ENCODE results near the gene PTCH2.
A peak's percentile ranks its signal among the peaks of the same experiment; 100 is the strongest.
"Not testable (repeated sequence)": the region's sequence is repeated elsewhere in the genome, so short reads cannot be mapped to it uniquely, and the experiment has no call there.

The PTCH2 gene

DNA sequence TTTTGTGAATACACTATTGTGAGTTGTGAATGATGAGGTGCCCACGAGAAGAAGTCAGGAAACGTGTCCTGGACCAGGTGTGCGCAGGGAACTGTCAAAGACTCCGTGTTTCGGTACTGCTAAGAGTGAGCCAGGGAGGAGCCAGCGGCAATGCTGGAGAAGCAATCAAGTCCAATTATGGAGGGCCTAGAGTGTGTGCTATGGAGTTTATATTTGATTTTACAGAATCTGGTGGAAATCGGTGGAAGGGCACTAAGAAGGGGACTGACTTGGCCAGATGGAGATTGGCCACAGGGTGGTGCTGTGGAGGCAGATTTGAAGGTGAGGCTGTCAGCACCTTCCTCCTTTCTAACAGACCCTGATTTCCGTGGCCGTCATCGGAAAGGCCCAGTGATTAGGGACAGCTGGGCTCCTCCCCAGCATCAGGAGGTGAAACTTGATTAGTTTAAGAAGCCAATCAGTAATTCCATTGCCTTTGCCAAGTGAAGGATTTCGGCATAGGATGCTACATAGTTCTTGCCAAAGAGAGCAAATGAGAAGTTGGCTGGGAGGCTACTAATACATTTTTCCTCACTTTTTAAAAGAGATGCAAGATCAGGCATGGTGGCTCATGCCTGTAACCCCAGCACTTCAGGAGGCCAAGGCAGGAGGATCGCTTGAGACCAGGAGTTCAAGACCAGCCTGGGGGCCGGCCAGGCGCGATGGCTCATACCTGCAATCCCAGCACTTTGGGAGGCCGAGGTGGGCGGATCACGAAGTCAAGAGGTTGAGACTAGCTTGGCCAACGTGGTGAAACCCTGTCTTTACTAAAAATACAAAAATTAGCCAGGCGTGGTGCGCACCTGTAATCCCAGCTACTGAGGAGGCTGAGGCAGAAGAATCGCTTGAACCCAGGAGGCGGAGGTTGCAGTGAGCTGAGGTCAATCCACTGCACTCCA, 7.0 kb downstream of the PTCH2 start:
- peak; percentile 53 for DNase-seq

DNA sequence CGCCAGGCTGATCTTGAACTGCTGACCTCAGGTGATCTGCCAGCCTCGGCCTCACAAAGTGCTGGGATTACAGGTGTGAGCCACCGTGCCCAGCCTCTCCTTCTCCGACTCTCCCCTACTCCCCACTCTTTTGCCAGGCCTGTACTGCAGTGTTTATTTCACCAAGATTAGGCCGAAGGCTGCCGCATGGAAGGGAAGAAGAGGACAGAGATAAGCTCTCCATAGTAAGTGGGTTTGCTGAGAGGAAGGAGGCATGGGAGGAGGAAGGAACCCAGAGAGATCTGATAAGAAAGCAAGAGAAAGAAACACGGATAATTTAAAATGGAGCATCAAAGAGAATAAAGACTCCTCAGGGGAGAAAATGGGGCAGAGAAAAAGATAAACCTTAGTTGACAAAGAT, 8.7 kb downstream of the PTCH2 start:
- DNase-seq = no peak

DNA sequence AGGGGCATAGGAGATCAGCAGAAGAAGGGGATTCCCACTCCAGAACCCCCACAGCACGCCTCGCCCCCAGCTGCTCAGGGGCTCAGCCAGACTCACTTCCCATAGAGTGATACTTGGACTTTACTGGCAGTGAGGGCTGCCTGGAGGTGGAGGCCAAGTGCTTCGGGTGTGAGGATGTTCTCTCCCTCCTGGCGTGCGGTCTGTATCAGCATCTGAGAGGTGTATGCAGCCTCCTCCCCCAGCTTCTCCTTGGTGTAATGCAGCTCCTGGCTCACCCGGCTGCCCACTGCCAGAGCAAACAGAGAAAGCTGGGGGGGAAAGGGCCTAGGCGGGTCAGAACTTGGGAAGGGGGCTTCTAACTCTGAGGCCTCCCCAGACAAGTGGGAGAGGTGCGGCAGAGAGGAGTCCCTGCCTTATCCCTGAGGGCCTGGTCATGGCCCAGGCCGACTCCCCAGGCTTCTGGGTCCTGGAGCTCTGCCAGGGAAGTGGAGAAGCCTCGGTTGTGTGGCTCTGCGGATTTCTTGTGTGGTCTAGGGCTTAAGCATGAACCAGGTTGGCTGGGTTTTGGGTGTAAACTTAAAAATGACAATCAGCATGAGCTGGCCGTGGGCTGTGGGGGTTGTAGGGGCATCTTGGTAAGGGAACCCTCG, 10.9 kb downstream of the PTCH2 start:
- no peak for DNase-seq

DNA sequence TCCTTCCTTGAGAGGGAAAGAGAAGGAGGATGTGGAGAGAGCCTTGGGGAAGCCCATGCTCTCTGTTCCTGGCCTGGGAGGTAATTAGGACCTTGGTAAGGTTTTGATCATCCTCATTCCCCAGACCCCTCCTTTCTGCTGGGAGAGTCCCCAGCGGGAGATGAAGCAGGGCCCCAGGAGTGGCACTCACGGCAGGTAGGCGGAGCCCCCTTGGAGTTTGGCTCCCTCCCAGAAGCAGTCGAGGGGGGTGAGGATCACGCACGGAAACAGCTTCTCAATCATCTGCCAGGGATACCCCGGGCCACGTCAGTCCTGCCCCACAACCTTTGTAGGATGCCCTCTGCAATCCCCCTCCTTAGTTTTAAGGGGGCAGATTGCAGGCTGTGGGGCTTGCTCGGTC, 11.5 kb downstream of the PTCH2 start:
- no peak for DNase-seq

DNA sequence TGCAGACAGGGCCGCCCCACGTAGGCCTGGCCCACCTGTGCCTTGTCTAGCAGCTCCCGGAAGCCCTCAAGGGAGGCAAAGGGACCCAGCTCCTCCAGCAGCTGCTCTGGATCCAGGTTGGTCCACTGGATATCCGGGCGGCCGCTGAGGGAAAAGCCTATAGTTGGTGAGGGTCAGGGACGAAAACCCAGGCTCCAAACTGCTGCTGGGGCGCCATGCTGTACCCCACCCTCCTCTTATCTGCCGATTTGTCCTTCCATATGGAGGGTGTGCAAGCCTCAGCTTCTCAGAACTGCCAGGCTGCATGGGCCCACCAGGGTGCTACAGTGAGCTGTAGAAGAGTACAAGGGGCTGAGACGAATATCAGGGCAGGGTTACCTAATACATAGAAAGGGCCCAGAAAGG, 12.2 kb downstream of the PTCH2 start:
- DNase-seq = no peak

DNA sequence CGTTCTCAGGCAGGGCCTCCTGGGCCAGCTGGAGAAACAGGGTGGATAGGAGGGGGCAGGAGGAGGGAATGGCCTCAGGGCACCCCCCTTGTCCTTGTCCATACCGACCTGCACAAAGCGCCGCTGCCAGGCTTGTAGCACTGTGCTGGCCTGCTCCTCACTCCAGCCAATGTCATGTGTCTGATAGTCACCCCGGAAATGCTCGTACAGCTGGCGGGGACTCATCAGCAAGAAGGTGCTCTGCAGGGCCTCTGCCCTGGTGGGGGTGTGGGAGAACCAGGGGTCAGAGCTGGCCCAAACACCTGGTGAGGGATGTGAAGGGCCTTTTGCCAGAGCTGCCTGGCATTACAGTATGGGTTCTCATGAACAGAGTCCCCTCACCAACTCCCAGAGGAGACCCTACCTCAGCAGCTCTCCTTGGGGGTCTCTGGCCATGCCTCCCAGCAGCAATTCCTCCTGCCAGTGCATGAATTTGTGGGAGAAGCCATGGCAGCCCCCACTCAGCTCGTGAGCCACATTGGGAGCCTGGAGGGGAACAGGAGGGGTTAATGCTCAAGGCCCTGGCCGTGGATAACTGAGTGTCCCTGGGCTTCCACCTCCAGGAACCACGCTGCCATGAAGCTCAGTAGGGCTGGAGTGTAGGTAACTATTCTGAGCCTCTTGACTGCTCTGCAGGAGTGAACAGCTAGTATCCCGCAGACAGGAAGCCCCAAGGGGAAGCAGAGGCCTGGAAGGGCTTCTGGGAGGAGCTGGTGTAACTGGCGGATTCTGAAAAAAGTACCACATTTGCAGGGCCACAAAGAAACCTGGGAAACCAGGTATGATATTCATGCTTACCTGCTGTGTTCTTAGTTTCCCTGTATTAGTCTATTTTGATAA, 13.3 kb downstream of the PTCH2 start:
- no peak for DNase-seq

DNA sequence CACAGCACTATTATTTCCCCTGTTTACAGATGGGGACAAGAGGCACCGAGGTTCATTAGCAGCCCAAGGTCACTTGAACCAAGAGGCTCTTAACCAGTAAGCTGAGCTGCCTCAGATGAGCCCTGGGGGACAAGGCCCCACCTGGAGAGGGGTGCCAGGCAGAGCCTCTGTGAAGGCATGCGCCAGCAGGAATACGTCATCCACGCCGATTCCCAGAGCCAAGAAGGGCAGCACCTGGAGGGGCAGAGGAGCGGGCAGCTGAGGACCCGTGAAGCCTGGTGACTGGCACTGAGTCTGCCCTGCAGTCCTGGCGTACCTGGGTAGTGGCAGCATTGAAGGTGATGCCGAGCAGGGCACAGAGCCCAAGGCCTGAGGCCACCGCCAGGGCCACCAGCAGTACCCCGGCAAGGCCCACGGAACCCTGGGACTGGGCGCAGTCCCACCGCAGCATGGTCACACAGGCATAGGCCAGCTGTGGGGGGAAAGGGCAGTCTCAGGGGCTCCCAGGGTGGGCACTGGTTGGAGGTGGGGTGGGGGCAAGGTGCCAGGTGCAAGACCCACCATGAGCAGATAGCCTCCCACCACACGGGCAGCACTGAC, 14.1 kb downstream of the PTCH2 start:
- no peak for DNase-seq

DNA sequence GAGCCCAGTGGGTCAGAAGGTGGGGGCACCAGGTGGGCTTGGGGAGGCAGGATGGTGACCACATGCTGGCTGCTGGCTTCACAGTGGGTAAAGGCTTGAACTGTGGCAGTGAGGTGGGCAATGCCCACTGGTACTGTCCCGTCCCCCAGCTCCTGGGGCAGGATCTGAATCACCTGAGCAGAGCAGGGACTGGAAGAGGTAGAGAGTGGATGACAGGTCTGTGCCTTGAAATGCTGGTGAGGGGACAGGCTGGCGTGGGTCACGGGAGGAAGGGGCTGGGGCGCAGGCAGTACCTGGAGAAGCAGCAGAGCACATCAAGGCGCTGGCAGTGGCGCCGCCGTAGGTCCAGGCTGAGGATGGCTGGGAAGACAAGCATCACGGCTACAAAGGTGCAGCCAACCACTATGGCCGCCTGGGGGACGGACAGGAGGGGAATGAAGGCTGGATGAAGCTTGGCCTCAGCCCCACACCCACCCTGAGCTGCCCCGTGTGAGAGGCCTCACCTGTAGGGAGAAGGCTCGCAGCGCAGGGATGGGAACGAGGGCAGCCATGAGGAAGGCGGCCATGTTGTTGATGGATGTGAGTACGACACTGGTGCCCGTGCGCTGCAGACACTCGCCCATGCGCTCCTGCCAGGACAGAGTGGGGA, 14.9 kb downstream of the PTCH2 start:
- DNase-seq = no peak

DNA sequence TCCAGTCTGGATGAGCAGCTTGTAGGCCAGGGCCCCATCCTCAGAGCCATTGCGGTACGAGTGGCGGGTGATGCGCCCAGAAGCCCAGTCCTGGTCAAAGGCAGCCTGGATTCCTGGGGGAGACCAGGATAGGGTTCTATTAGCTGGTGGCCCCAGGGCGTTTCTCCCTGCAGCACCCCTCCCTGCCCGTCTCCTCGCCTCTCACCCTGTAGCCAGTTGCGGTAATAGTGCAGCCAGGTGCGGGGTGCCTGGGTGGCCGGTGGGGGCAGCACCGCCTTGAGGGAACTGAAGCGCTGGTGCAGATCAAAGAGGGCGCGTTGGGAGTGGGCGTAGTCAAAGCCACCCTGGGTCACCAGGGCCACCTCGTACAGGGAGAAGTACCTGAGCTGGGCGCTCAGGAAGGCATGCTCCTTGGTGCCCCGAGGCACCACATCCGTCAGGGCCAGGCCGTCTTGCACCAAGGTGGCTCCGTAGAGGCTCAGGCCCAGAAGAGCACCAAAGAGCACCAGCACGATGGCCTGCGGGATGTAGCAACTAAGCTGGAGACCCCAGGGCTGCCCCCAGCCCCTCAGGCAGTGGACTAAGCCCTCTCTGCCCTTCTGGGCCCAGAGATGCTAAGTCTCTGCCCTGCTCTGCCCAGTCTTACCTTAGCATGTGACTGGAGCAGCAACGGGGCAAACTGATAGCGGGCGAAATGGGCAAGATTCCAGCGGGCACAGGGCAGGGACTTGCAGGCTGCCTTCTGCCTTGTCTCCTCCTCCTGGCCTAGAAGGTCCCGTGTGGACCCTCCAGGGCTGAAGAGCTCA, 15.7 kb downstream of the PTCH2 start:
- DNase-seq = no peak

DNA sequence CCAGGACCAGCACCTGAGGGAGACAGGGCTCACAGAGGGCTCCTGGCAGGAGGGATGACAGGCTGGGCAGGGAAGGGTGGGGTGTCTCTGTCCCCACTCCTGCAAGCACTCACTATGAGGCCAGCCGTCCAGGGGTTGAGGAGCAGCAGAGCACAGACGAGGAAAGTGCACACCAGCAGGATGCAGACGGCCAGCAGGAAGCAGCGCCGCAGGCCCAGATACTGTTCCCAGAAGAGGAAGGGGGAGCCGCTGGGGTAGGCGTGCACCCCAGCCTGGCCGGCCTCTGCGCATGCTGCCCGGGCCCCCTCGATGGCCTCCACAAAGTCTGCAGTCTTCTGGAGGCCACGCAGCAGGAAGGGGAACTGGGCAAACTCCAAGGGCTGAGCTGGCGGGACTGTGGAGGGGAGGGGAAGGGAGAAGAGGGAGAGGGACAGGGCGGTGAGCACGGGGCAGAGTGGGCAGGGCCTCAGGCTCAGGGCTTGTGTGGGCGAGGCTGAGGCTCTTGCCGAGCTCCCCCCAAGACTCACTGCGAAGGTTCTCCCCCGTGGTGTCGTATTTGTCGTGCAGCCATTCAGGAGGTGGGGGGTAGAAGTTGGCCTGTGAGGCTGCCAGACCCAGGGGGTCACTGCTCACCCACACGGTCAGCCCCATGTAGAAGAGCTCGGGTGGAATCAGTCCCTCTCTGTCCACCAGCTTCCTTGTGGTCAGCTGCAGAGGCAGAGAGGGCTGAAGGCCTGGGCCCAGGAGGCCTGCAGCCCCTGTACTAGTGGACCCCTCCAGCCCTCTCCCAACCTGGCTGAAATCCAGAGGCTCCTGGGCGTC, 16.5 kb downstream of the PTCH2 start:
- no peak for DNase-seq

DNA sequence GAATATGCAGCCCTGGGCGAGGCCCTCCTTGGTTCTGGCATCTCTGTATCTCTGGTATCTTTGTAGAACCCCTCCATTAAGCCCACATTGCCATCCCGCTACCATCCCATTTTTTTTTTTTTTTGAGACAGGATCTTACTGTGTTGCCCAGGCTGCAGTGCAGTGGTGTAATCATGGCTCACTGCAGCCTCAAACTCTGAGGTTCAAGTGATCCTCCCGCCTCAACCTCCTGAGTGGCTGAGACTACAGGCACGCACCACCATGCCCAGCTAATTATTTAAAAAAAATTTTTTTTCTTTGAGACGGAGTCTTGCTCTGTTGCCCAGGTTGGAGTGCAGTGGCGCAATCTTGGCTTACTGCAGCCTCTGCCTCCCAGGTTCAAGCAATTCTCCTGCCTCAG, 18.7 kb downstream of the PTCH2 start:
- not testable (repeated sequence) for DNase-seq

DNA sequence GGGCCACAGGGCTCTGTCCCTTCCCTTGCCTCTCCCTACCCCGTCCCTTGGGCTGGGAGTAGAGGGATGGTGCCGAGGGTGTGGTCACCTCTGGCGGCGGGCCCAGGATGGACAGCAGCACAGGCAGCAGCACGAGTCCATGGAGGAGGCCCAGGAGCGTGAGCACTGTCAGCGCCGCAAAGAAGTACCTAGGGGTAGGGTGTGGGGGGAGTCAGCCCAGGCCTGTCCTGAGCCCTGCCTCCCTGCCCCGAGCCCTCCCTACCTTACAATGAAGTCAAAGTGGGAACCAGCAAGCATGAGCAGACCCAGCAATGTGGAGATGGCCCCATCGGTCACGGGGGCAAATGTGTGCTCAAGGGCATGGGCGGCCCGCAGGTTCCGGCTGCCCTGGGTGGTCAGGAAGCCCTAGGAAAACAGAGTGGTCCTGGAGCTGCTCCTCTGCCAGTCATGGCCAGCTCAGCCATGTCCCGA, 20.0 kb downstream of the PTCH2 start:
- no peak for DNase-seq

DNA sequence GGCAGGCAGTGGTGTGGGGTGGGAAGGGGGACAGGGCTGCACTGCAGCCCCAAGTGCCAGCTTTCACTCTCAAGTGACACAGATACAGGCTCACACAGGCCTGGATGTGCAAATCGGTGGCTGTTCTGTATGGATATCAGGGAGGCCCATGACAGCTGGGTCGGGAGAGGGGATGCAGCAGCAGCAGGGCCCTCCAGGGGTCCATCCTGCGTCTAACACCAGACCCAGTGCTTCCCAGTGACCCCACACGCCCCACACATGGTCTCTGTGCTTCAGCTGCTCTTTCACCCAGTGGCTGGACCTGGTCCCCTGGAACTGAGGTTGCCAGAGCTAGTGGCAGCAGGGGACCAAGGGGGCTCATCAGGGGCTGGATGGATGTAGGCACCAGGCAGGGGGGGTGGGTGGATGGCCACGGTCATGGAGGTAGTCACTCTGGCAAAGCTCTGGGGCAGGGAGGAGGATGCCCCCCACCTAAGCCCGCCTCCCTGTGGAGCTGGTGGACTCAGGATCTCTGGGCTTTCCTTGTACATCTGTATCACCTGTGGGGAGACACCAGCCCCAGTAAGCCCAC, 20.8 kb downstream of the PTCH2 start:
- DNase-seq = no peak

DNA sequence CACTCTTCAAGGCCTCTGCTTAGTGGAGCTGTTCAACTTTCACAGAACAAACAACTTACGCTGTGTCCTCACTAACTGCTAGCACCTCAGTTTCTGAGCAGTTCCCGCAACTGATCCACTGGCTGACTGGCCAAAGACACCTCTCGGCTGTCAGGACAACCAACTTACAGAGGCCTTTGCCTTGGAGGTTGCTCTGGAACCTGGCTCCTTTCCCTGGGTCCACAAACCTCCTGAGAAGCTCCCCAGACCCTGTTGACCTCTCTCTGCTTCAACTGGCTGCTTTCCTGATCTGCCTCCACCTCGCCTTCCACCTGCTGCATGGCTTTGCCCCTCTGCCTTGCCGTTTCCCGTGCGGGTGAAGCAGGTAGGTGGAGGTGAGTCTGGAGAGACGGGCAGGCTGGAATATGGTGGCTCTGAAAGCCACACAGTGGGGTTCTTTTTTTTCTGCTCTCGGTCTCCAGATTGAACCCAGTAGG, 21.8 kb downstream of the PTCH2 start:
- no peak for DNase-seq

DNA sequence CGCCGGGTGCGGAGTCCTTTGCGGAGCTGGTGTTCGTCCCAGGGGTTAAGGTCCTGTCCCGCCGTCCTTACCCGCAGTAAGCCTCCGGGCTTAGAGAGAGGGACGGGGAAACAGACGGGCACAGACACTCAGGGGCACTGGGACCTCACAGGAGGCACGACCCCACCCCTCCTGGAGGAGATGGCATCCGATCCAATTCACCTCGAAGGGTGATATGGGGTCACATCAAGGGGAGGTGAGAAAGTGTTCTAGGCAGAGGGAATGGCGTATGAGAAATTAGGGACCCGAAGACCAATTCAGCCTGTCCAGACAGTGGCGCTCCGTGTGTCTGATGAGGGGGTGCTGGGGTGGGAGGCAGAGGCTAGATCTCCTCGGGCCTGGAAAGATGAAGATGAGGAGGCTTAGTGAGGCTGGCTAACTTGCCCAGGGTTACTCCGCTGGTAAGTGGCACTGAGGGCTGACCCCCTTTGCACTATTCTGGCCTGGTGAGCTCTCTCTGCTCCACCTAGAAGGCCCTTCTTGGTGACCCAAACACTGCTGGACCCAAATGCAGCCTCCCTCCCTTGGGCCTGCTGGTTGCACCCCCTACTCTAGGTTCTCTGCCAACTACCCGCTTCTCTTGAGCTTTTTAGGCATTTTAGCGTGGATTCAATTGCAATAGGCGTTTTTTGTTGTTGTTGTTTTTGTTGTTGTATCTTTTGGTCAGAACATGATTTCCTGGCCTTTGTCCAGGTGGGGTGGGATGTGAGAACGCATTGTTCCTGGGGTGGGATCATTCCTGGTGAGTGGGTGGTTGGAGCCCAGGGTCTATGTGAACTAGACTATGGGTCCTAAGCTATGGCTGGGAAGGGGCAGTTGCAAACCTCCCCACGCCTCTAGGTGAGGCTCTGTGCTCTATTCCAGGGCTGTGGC, 22.5 kb downstream of the PTCH2 start:
- no peak for DNase-seq

DNA sequence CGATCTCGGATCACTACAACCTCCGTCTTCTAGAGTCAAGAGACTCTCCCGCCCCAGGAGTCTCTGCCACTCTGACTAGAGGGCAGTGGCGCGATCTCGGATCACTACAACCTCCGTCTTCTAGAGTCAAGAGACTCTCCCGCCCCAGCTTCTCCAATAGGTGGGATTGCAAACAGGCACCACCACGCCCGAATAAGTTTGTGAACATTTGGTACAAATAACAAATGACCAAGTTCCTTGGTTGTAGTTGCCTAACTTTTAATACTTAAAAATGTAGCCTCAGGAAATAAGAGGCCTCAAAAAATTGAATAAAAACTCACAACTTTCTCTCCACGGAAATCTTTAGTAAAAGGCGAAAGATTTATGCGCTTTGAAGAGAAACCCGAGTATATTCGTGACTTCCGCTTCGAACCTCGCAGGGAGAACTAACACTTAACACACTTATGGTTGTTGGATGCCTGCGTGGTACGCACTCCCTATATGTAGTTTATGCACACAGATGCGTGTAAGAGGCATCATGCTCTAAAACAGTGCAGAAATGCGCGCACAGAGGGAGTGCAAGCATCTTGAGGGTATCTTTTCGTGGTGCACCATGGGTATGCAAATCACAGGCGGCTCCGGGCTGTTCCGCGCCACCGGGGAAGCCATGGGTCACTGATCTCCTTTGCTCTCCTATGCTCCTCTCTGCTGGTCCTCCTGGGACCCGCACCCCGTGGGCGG, 23.3 kb downstream of the PTCH2 start:
- DNase-seq = no peak

DNA sequence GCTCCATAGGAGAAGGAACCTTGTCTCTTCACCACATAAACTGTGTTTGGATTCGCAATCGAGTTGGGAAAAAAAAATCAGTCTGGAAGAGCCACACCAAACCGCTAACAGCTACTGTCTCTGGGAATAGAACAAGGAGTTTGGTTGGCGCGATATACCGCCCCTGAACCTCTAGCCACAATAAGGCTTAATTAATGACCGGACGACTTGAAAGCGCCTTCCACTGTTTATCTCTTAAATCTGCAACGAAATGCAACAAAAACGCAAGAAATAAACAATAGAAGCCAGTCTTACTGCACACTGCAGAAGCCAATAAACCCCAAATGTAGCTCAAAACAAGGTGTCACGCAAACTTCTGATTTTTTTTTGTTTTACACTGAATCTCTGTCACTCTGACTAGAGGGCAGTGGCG, 23.9 kb downstream of the PTCH2 start:
- no peak for DNase-seq

Data from NCI-H2107 (cell line).